Activated naive CD4-positive, alpha-beta T cell treated with anti-CD3 and anti-CD28 coated beads, Interleukin-2, amount 50 U/mL, for 72 hours (primary cell): ENCODE measurements around the gene MPZL2. TPM values are rescaled to one million over a fixed set of nuclear protein-coding genes. Genes with fewer than 3 reads are reported as not detected.
"Not testable (repeated sequence)": the region's sequence is repeated elsewhere in the genome, so short reads cannot be mapped to it uniquely, and the experiment has no call there.

ENCODE experiments used
- ATAC-seq, 2 donors: fragments of 150-1000 bp; cut with Tn5 transposase; 2 replicates each; pipeline ENCODE4 v1.10.0; 2021; ENCODE audit warnings: mild to moderate bottlenecking in 2 of 2, moderate library complexity in 2 of 2
- DNase-seq, 2 donors: peaks; one replicate each; pipeline ENCODE4 v3.0.0; 2021 to 2022; ENCODE audit warnings: low spot score in 2 of 2
- H3K27ac Mint-ChIP-seq, 2 donors: one replicate each; pipeline ENCODE4 v1.8.0; 2022; ENCODE audit warnings: mild to moderate bottlenecking in 2 of 2, mixed read lengths in 2 of 2
- H3K36me3 Mint-ChIP-seq, 2 donors: one replicate each; pipeline ENCODE4 v1.8.0; 2022; ENCODE audit warnings: mixed read lengths in 2 of 2
- H3K9me3 Mint-ChIP-seq, 2 donors: one replicate each; pipeline ENCODE4 v1.8.0; 2022; ENCODE audit warnings: mixed read lengths in 2 of 2
- total RNA-seq, 2 donors: library from RNA; stranded (reverse); gene quantifications; one replicate each; pipeline ENCODE4 v1.2.3, GENCODE V29; 2022

Gene MPZL2
- 10 to 100 TPM; 39.4 to 64.1 TPM for total RNA-seq

DNA sequence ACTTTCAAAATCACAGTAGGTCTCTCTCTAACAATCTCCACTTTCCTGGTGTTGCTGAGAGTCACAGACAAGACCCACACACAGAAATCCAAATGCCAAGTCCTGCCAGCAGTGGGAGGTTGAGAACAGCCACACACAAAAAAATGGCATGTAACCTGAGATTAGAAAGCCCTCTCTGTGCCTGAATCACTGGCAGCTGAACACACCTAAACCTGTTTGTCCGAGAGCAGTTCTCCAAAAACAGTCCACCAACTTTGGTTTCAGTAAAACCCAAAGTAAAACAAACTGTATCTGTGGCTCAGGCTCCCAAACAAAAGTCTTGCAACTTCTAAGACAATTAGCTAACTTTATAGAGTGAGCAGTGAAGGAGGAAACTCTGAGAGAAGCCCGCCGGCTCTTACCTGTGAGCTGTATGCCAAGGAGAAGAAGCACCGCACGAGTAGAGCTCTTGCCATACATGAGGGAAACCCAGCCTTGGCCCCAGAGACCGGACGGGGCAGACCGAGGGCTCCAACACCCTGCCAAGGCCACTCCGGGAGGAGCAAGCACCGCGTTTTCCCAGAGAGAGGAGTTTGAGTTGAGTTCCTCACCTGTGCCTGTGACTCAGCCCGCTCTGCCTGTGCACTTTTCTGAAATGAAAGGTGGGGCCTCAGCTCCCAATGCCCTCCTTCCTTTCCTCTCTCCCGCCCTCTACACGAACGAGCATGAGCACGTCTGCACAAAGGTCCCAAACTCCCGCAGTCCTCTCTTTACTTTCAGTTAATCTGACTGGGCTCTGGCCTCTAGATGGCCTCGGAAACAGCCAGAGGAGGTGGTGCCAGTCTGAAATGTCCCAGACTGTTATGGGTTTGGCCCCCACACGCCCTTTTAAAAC is at the start of gene MPZL2:
MPZL2 (minus strand) TSS at position 603 of the 874 bp plus-strand sequence; CDS start at position 459, 144 bp downstream.
- peak within 1 kb of the TSS; percentile 84 to 91 for H3K27ac Mint-ChIP-seq
- H3K9me3 Mint-ChIP-seq, result no peaks in the 10 kb centered on the region
- H3K36me3 Mint-ChIP-seq, result peaks cover 42 to 50% of the 10 kb centered on the region in 2 donors
- DNase-seq (peak in 1 of 2 donors; percentile 61), ATAC-seq (peak; percentile 84 to 87)

DNA sequence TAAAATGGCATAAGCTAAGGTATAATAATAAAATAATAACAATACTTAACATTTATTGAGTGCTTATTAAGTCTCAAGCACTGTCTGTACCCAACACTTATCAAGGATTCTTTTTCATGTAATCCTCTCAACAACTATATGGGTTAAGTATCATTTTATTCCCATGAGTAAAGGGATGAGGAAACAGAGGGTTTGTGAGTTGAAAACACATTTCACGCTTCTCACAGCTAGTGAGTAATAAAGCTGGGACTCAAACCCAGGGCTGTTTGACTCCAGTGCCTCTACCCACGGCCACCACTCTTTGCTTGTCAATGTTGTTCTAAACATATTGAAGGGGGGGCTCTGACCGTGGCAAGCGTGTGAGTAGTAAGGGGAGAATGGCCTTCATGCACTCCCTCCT is 49.1 kb upstream of the MPZL2 start:
- Mint-ChIP-seq H3K9me3 (no peaks in the 10 kb centered on the region), H3K36me3 (peaks cover 45 to 52% of the 10 kb centered on the region in 2 donors), H3K27ac (peak overlapping the region in 1 of 2 donors; percentile 45)
- no peak for DNase-seq
- no peak for ATAC-seq

DNA sequence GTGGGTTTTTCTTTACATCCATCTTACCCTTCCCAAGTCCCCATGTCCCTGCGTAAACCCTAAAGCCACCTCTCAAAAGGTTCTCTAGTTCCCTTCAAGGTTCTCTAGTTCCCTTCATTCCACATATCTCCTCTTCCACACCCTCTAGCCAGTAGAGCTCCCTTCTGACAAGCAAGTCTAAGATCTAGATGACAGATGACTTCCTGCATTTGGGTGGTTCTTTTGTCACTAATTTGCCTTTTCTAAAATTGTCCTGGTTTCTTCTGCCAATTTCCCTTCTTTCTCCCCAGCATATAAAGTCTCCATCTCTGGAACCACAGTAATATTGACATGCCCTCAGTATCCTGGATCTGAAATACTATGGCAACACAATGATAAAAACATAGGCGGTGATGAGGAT is 48.2 kb upstream of the MPZL2 start:
- ATAC-seq, result no peak
- DNase-seq, result no peak
- H3K36me3 Mint-ChIP-seq, result peaks cover 50 to 59% of the 10 kb centered on the region in 2 donors
- peak overlapping the region; percentile 5 to 67 for H3K27ac Mint-ChIP-seq
- H3K9me3 Mint-ChIP-seq, result no peaks in the 10 kb centered on the region

DNA sequence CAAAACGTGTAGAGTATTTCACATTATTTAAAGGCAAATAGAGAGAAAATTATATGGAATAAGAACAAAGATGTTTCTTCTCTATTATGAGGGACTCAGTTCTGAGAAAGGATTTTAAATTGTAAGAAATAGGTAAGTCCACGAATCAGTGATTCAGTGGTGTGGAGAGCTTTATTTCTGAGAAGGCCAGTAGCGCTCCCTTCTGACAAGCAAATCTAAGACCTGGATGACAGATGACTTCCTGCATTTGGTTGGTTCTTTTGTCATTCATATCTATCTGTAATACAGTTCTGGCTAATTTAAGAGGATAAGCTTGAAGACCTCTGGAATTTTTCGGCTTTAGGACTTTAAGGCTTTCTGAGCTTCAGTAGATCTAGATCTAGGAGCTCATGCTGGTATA is 47.4 kb upstream of the MPZL2 start:
- ATAC-seq (no peak), DNase-seq (no peak)
- Mint-ChIP-seq H3K9me3 (no peaks in the 10 kb centered on the region), H3K36me3 (peaks cover 53 to 63% of the 10 kb centered on the region in 2 donors), H3K27ac (peak overlapping the region in 1 of 2 donors; percentile 82)

DNA sequence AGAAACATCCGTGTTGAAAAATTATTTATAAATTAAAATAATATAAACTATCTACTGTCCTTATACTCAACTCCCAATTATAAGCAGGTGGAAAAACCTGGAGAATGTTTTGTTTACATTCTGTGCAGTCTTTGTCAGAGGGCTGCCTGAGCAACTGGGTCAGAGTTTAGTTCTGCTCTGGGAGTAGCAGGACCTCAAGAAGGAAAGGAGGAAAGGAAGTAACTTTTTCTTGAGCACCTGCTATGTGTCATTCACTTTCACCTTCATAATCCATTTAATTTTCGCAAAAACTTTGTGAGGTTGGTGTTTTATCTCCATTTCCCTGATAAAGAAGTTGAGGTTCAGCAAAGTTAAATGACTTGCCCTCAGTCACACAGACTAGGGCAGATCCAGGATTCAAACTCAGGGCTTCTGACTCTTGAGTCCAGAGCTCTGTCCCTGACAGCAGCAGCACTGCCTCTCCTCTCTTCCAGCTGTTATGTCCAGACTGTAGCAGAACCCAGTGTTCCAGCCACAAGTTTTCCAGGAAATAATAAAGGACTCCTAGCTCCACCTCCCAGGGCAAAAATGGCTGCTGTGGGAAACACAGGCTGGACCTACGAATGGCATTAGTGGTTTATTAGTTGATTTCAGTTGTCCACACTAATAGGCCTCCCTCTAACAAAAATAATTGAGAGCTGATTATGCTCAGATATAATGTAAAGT is 46.8 kb upstream of the MPZL2 start:
- peaks cover 56 to 66% of the 10 kb centered on the region in 2 donors for H3K36me3 Mint-ChIP-seq
- peak overlapping the region in 1 of 2 donors; percentile 82 for H3K27ac Mint-ChIP-seq
- no peaks in the 10 kb centered on the region for H3K9me3 Mint-ChIP-seq
- DNase-seq (no peak), ATAC-seq (no peak)

DNA sequence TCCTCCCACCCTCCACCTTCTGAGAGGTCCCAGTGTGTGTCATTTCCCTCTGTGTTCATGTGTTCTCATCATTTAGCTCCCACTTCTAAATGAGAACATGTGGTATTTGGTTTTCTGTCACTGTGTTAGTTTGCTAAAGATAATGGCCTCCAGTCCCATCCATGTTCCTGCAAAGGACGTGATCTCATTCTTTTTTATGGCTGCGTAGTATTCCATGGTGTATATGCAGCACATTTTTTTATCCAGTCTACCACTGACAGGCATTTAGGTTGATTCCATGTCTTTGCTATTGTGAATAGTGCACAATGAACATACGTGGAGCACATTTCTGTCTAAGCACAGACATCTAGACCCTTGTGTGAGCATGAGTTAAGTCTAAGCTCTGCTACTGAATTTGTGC is 46.2 kb upstream of the MPZL2 start:
- no peak for ATAC-seq
- H3K27ac Mint-ChIP-seq, result peak overlapping the region in 1 of 2 donors; percentile 82
- DNase-seq, result no peak
- no peaks in the 10 kb centered on the region for H3K9me3 Mint-ChIP-seq
- H3K36me3 Mint-ChIP-seq, result peaks cover 58 to 67% of the 10 kb centered on the region in 2 donors

DNA sequence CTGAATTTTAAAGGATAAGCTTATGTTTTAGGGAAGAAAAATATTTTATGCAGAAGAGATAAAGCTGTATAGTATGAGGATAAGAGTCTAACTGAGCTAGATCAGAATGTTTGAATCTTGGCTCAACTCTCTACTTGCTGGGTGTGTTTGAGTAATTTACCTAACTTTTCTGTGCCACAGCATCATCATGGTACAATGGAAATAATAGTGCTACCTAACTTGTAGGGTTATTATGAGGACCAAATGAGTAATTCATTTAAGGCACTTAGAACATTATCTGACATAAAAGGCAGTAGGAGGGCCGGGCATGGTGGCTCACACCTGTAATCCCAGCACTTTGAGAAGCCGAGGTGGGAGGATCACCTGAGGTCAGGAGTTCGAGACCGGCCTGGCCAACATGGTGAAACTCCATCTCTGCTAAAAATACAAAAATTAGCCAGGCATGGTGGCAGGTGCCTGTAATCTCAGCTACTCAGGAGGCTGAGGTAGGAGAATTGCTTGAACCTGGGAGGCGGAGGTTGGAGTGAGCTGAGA is 45.0 kb upstream of the MPZL2 start:
- peak; percentile 9 to 49 for ATAC-seq
- Mint-ChIP-seq H3K36me3 (peaks cover 64 to 74% of the 10 kb centered on the region in 2 donors), H3K27ac (peak overlapping the region; percentile 7 to 77)
- not testable (repeated sequence) for H3K9me3 Mint-ChIP-seq, DNase-seq

DNA sequence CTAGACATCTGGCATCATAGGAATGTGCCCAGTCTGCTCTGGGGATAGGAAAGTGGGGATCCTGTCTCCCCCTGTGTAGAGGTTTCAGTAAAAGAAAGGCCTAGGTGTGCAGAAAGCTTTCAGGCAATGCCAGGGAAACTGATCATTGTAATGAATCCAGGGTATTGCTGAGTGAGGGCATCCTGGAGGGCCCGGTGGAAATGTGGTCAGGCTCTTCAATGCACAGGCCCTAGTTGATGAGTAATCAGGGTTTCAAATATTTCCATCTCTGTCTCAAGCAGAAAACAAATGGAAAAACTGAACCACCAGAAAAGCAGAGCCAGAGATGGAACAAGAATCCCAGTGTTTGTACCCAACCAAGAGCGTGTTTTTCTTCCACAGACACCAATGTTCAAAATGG is 42.5 kb upstream of the MPZL2 start:
- Mint-ChIP-seq H3K27ac (peak overlapping the region; percentile 92 to 97), H3K36me3 (peaks cover 47 to 66% of the 10 kb centered on the region in 2 donors), H3K9me3 (no peaks in the 10 kb centered on the region)
- ATAC-seq (peak; percentile 70 to 78), DNase-seq (peak; percentile 44 to 68)

DNA sequence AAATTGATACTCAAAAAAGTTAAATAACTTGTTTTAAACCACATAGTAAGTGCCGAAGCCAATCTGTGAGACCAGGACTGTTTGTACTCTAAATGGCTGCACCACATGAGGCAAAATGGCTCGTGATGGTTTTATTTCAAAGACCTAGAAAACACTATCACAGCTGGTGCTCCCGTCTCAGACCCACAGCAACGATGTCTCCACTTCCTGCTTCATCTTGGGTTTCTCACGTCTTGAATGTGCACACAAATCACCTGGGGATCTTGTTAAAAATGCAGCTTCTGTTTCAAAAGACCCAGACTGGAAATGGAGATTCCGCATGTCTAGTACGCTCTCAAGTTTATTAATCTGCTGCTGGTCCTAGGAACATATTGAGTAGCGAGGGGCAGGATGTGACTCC is 41.6 kb upstream of the MPZL2 start:
- no peak for DNase-seq
- peak in 1 of 2 donors; percentile 17 for ATAC-seq
- H3K36me3 Mint-ChIP-seq, result peaks cover 42 to 60% of the 10 kb centered on the region in 2 donors
- H3K27ac Mint-ChIP-seq, result peak overlapping the region; percentile 97 to 100
- no peaks in the 10 kb centered on the region for H3K9me3 Mint-ChIP-seq

DNA sequence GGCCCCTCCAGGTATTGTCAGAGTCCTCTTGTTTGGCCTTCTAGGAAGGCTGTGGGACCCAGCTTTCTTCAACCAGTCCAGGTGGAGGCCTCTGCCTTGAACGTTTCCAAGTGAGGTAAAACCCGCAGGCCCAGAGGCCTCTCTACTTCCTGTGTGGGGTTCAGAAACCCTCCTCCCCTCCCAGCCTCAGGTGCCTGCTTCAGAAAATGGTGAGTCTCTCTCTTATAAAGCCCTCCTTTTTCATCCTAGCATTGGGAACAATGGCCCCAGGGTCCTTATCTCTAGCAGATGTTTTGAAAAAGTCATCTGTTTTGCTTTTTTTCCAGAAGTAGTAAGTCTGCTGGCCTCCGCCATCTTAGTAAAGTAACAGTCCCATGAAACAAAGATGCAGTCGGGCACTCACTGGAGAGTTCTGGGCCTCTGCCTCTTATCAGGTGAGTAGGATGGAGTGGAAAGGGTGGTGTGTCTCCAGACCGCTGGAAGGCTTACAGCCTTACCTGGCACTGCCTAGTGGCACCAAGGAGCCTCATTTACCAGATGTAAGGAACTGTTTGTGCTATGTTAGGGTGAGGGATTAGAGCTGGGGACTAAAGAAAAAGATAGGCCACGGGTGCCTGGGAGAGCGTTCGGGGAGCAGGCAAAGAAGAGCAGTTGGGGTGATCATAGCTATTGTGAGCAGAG is 40.6 kb upstream of the MPZL2 start, which contains the start of gene CD3E:
CD3E (plus strand) TSS at position 163 of the 681 bp plus-strand sequence; CDS start at position 386, 223 bp downstream.
- peak within 1 kb of the TSS; percentile 97 to 100 for H3K27ac Mint-ChIP-seq
- DNase-seq, result peak; percentile 57 to 70
- H3K9me3 Mint-ChIP-seq, result no peaks in the 10 kb centered on the region
- ATAC-seq, result peak; percentile 72 to 74
- H3K36me3 Mint-ChIP-seq, result peaks cover 42 to 50% of the 10 kb centered on the region in 2 donors

DNA sequence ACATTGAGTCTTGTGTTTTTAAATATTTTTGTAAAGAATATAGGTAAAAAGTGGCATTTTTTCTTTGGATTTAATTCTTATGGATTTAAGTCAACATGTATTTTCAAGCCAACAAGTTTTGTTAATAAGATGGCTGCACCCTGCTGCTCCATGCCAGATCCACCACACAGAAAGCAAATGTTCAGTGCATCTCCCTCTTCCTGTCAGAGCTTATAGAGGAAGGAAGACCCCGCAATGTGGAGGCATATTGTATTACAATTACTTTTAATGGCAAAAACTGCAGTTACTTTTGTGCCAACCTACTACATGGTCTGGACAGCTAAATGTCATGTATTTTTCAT is 40.1 kb upstream of the MPZL2 start:
- Mint-ChIP-seq H3K27ac (peak overlapping the region; percentile 97 to 100), H3K36me3 (peaks cover 41 to 45% of the 10 kb centered on the region in 2 donors), H3K9me3 (no peaks in the 10 kb centered on the region)
- no peak for DNase-seq
- ATAC-seq, result peak; percentile 15 to 50

DNA sequence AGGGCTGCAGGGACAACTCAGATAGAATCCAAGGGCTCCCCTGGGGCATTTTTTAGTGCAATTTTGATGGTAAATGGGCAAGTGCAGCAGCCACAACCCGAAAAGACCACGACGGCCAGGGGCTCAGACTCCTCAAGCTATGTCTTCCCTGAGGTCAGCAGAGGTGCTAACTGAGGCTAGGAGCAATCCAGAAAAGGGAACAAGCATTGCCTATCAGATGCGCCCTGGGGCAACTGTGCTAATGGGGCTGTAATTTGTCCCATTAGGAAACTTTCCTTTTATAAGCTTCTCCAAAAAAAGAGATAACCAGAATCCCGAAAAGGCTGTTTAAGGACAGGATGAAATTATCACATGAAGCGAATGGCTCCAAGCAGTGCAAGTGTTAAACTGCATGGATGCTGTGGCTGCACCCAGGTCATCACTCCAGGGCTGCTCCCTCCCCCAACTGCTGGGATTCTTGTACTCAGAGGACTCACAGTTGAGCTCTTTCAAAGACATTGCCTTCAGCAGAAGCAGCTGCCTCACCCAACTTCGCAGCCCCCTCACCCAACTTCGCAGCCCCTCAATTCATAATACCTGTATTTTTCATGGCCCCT is 37.6 kb upstream of the MPZL2 start:
- ATAC-seq, result no peak
- Mint-ChIP-seq H3K36me3 (peaks cover 19 to 20% of the 10 kb centered on the region in 2 donors), H3K27ac (no peak overlapping the region), H3K9me3 (no peaks in the 10 kb centered on the region)
- no peak for DNase-seq

DNA sequence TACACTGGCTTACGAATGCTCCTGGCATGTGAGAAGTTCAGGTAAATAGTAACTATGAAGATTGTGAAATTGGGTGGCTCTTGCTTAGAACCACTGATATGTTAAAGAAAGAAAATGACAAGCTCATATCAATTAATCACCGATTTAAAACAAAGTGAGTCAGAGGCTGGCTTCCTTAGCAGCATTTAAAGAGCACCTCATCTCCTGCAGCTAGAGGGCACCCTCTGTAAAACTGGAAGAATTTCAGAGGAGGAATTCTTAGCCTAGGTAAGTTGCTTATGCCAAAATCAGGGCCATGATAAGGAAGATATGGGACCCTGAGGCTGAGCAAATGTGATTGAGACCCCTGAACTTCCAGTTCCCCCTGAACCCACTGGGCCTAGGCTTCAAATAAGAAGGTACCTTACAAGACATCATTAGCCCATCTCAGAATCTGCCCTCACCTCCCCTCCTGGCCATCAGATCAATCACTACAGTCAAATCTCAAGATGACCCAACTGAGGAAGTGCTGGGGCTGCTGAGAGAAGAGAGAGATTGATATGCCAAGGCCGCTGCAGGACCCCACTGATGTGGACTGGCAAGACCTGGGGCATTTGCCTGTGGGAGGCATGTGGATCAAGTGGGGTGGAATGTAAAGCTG is 31.8 kb upstream of the MPZL2 start:
- ATAC-seq (peak; percentile 69 to 84), DNase-seq (no peak)
- Mint-ChIP-seq H3K9me3 (no peaks in the 10 kb centered on the region), H3K36me3 (no peaks in the 10 kb centered on the region), H3K27ac (peak overlapping the region; percentile 44 to 68)

DNA sequence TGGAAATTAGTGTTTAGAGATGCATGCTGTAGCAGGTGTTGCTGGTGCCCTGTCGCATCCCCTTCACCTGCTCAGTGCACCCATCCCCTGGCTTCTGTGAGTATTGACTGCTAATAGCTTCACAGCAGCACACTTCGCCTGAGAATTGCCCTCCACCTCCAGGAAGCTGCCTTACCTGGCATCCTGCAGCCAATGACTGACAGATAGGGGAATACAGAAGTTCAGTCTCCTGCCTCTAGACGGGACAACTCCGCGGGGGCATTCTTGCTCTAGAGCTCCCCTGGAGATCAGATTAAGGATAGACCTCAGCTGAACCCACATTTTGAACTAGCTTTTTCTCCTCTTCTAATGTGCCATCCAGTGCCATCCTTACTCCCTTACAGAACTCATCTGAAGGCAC is 31.1 kb upstream of the MPZL2 start:
- Mint-ChIP-seq H3K36me3 (no peaks in the 10 kb centered on the region), H3K9me3 (no peaks in the 10 kb centered on the region), H3K27ac (peak overlapping the region in 1 of 2 donors; percentile 68)
- DNase-seq (no peak), ATAC-seq (peak in 1 of 2 donors; percentile 17)

DNA sequence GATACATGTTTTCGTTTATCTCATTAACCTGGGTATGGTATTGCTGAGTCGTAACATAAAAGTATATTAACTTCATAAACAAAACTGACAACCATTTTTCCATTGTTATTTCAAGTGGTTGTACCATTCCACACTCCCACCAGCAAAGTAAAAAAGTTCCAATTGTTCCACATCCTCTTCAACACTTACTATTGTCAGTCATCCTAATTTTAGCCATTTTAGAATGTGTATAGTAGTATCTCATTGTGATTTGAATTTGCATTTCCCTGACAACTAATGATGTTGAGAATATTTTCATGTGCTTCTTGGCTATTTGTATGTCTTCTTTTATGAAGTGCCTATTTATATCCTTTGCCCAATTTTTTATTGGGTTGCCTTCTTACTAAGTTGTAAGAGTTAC is 30.0 kb upstream of the MPZL2 start:
- ATAC-seq (no peak), DNase-seq (no peak)
- Mint-ChIP-seq H3K9me3 (peaks cover 0 to 4% of the 10 kb centered on the region in 2 donors), H3K27ac (no peak overlapping the region), H3K36me3 (peaks cover 0 to 6% of the 10 kb centered on the region in 2 donors)
